GM10847 (cell line): ENCODE data around the gene CHST3.

Source experiments
- POLR2A ChIP-seq: IDR thresholded peaks from 2 replicates; pipeline ENCODE4 v1.6.1; 2011; ENCODE audit not compliant: insufficient read length; ENCODE audit errors: extremely low read depth

CHST3 gene, protein sequence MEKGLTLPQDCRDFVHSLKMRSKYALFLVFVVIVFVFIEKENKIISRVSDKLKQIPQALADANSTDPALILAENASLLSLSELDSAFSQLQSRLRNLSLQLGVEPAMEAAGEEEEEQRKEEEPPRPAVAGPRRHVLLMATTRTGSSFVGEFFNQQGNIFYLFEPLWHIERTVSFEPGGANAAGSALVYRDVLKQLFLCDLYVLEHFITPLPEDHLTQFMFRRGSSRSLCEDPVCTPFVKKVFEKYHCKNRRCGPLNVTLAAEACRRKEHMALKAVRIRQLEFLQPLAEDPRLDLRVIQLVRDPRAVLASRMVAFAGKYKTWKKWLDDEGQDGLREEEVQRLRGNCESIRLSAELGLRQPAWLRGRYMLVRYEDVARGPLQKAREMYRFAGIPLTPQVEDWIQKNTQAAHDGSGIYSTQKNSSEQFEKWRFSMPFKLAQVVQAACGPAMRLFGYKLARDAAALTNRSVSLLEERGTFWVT

DNA sequence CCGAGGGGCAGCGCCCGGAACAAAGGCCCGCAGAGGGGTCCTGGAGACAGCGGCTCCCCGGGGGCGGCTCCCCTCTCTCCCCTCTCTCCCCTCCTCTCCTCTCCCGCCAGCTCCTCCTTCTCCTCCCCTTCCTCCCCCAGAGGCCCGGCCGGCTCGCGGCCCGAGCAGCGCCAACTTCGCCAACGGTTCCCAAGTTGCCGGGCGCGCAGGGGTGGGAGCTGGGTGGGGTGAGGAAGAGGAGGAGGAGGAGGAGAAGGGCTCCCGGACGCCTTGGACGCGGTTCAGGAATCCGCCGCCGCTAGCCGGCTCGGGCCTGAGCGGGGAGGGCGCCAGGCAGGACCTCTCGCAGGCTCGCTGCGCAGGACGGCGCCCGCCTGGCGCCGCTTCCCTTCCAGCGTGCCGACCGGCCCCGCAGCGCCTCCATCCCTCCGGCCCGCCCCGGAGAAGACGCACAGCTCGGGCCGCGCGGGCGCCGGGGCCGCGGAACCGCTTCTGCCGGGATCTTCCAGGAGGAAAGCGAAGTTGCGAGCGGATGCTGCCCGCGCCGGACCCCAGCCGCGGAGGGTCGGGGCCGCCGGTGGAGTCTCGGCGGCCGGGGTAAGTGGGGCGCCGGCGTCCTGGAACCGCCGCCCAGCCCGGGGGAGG is at the start of gene CHST3:
Gene CHST3 (plus strand): TSS at position 298 of the 645 bp plus-strand sequence. CDS start 41,448 bp downstream, outside the sequence.
- TF ChIP-seq POLR2A: no peak

DNA sequence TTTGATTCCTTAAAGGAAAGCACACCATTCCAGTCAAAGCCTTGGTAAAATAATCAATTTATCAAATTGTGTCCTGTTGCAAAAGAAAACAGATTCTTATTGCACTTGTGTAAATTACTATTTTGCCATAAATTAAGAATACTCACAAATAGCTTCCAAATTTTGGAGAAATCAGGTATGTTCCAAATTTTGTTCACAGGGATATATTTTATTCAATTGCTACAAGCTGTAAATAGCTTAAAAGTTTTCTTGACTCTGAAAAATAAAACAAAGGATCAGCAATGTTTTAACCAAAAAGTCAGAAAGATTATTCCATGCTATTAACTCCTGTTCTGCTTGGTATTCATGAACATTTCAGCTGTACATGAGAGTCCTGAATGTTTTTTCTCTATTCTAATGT is 47.4 kb upstream of the CHST3 start:
- no peak for TF ChIP-seq POLR2A

DNA sequence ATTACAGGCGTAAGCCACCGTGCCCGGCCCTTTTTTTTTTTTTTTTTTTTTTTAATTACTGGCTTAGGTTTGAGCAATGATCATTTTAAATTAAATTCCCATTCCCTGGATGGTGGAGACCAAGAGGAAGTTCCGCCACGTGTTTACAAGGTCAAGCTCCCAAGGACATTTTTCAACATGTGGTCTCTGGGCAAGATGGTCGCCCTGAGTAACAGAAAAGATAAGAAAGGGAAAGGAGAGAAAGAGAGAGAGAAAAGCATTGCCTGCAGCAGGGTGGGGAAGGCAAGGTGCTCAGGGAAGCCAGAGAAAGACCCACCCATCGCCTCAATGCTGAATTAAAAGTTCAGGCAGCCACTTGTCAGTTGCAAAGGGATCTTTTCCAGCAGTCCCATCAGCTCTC is 45.2 kb upstream of the CHST3 start:
- TF ChIP-seq POLR2A: no peak

DNA sequence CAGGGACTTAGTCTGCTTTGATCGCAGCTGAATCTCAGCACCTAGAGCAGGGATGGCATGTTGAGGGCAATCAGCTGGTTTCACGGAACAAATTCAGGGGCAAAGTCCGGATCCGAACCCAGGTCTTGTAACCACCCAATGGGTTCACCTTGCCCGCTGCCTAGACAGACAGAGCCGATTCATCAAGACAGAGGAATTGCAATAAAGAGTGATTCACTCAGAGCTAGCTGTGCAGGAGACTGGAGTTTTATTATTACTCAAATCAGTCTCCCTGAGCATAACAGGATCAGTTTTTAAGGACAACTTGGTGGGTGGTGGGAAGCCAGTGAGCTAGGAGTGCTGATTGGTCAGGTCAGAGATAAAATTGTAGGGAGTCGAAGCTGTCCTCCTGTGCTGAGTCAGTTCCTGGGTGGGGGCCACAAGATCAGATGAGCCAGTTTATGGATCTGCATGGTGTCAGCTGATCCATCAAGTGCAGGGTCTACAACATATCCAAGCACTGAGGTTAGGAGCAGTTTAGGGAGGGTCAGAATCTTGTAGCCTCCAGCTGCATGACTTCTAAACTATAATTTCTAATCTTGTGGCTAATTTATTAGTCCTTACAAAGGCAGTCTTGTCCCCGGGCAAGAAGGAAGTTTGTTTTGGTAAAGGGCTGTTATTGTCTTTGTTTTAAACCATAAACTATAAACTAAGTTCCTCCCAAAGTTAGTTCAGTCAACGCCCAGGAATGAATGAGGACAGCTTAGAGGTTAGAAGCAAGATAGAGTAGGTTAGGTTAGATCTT is 43.5 kb upstream of the CHST3 start:
- TF ChIP-seq POLR2A: no peak

DNA sequence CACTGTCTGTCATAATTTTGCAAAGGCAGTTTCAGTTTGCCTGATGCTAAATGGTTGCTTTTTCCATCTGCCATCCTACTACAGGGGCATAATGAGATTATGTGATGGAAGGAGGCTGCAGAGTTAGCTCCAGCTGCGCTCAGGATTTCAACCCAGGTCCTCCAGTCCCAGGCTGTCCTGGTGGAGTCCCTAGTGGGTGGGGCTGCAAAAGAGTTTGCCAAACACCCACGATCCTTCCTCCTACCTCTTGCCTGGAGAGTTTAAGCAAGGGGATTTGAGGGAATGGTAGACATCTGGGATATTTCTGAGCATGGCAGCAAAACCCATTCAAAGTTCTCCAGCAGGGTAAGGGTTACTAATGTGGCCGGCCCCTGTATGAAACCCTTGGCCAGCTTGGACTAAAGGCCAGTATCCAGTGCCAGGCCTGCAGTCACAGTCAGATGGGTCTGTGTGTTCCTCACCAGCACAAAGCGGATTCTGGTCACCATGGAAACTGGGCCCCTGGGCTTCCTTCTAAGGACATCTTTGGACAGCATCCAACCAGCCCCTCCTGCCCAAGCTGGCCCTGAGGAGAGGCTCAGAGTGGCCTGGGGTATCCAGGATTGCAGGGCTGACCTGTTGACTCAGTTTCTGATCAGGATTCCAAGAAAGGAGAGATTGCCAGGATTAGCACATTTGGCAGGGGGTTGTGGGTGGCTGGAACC is 42.7 kb upstream of the CHST3 start:
- no peak for TF ChIP-seq POLR2A

DNA sequence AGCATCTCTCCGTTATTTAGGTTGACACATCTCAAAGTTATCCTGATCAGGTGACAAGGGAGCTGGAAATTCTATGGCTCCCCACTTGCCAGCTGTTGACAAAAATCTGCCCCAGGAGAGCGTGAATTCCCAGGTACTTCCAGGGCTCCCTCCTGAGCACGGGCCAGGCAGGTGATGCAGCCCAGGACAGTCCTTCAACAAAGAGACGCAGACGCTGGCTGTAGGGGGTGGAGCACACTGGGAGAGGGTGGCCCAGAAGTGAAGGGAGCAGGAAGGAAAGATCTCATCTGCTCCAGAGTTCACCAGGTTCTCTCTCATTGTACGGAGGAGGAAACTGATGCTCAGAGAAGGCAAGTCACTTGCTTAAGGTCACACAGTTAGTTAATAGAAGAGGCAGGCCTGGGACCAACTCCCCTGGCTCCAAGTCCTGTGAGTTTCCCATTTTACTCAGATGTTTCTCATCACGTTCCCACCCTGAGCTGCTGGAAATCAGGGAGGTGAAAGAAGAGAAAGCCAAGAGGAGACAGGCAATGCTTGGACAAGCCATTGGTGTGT is 41.0 kb upstream of the CHST3 start:
- no peak for TF ChIP-seq POLR2A

DNA sequence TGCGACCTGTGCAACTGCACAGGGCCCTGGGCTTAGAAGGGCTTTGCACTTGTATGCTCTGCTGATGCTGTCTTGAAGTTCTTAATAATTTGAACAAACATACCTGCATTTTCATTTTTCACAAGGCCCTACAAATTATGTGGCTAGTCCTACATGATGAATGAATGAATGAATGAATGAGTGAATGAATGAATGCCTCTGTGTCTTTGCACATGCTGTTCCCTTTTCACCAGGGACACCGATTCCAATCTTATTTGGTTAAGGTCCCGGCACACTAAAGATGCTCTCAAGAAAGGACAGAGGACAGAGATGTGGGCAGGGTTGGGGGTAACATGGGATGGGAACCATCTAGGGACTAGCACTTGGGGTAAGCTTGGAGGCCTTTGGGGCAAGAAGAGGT is 39.4 kb upstream of the CHST3 start:
- TF ChIP-seq POLR2A: no peak

DNA sequence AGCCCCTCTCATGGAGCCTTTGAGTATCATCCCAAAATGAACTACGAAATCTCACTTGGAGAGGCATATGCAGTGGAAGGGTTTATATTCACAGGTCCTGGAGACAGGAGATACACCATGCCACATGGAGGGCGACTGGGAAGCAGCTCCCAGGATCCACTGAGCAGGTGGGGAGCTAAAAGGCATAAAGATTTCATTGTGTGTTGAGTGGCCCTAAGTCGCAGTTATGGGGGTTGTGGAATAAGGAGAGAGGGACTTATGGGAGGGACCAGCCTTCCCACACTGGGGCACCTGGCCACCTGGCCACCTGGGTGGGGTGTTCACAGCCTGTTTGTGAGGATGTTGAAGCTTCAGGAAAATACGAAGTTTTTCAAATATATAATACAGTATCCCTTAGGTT is 37.0 kb upstream of the CHST3 start:
- no peak for TF ChIP-seq POLR2A

DNA sequence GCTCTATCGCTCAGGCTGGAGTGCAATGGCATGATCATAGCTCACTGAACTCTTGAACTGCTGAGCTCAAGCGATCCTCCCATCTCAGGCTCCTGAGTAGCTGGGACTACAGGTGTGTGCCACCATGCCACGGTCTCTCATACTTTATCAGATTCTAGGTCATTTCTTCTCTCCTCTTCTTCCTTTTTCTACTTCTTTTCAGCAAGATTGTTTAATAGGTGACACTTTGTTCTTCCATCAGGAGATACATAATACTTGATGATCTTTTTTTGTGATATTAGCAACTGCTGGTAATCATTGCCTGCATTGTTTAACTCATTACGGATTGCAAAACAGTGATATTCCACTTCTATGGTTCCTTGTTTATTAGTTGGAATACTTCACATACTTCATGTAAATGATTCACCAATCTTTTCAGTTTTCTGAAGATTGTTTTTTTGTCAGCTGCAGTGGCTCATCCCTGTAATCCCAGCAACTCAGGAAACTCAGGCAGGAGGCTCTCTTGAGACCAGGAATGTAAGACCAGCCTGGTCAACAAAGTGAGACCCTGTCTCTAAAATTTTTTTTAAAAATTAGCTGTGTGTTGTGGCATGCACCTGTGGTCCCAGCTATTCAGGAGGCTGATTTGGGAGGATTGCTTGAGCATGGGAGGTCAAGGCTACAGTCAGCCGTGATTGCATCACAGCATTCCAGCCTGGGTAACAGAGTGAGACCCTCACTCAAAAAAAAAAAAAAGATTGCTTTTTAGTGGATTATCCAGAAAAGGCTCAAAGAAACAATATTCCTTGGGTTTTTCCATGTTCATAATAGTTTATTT is 36.2 kb upstream of the CHST3 start:
- TF ChIP-seq POLR2A: no peak

DNA sequence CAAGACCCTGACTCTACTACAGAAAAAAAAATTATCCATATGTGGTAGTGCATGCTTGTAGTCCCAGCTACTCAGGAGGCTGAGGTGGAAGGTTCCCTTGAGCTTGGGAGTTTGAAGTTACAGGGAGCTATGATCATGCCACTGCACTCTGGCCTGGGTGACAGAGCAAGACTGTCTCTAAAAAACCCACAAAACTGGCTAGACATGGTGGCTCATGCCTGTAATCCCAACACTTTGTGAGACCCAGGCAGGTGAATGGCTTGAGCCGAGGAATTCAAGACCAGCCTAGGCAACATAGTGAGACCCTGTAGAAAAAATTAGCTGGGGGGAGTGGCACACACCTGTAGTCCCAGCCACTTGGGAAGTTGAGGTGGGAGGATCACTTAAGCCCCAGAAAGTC is 32.9 kb upstream of the CHST3 start:
- TF ChIP-seq POLR2A: no peak

DNA sequence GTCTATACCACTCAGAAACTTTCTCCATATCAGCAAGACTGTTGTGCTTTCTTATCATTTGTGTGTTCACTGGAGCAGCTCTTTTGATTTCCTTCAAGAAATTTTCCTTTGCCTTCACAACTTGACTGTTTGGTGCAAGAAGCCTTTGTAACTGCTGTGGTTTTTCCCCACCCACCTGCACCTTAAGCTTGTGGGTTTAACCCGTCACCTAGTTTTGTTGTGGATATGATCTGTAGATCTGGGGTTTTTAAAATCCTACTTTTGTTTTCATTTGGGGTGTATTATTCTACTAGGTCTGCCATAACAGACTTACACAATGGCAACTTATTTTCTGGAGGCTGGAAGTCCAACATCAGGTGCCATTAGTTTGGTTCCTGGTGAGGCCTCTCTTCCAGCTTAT is 30.5 kb upstream of the CHST3 start:
- no peak for TF ChIP-seq POLR2A

DNA sequence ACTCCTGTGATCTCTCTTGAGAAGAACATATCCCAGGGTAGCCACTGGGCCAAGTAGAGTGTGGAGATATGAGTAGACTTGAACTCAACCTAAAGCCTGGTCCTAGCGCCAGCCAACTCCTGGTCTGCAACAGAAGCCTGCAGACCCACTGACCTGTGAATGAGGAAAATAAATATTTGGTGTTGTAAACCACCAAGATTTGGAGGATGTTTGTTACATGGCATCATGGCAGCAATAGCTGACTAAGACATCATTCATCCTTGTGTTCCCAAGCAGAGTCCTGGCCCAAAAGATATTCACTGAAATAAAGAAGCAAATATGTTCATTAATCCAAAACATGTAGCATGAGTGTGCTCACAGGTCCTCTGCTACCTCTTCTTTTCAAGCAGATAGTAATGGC is 26.0 kb upstream of the CHST3 start:
- TF ChIP-seq POLR2A: no peak

DNA sequence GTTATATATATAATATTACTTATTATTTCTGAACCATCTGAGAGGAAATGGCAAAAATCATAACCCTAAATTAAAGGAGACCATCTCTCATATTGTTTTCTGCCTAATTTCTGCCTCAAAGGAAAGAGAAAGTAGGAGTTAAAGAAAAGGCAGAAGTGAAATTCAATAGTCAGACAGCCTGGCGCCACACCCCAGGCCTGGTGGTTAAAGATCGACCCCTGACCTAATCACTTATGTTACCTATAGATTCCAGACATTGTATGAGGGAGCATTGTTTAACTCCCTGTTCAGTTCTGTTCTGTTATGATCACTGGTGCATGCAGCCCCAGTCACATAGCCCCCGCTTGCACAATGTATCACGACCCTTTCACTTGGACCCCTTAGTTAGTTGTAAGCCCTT is 24.9 kb upstream of the CHST3 start:
- TF ChIP-seq POLR2A: no peak

DNA sequence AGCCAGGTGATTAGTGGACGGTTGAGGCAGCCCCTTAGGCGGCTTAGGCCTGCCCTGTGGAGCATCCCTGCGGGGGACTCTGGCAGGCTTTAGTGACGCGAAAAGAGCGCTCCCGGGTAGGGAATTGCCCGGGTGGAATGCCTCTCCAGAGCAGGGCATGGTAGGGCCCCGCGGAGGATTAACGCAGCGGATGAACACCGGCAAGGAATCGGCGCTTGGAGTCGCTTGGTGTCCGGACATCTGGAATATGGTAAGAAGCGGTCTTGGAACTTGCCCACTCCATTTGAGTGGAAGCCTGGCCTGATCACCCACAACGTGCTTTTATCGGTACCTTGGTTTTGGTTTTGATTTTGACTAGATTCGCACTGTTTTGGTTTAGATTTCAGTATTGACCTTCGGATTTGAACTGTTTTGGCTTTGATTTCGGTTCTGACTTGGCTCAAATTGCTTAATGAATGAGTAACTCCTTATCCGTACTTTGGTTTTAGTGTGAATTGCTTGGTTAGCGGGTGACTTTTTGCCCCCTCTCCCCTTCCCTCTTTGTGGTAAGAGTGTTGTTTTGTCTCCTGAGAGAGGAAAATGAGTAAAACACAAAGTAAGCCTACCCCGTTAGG is 24.2 kb upstream of the CHST3 start:
- TF ChIP-seq POLR2A: no peak
